K562 (cell line): ENCODE results near the gene PHETA2. TPM values are rescaled to one million over a fixed set of nuclear protein-coding genes. Genes with fewer than 3 reads are reported as not detected.

Experiments
- CBX2 ChIP-seq: fragments of 200-600 bp; sonication (generic); IDR thresholded peaks from one replicate; pipeline ENCODE4 v1.6.1; 2012; ENCODE audit warnings: mild to moderate bottlenecking, low read length, inconsistent platforms; ENCODE audit not compliant: insufficient read depth, poor library complexity, severe bottlenecking
- CREB1 ChIP-seq, 2 experiments: sonication (generic) in 1 of 2; formaldehyde crosslinking in 1 of 2; IDR thresholded peaks; 2 replicates each; pipeline versions ENCODE4 v1.6.1 to v1.8.0; 2012 to 2022; ENCODE audit warnings: inconsistent platforms in 1 of 2, mild to moderate bottlenecking in 1 of 2, missing genetic modification reagents in 1 of 2, moderate library complexity in 1 of 2
- DMBX1 ChIP-seq: fragments of 250-450 bp; sonication (Bioruptor Pico); IDR thresholded peaks from 2 replicates; pipeline ENCODE4 v1.8.0; 2022; ENCODE audit warnings: inconsistent platforms, mild to moderate bottlenecking, moderate library complexity, borderline replicate concordance
- E2F3 ChIP-seq: fragments of 250-450 bp; sonication (Bioruptor Pico); IDR thresholded peaks from 2 replicates; pipeline ENCODE4 v1.4.0; 2020; ENCODE audit warnings: mild to moderate bottlenecking
- EP300 ChIP-seq: IDR thresholded peaks from 2 replicates; pipeline ENCODE4 v1.6.1; 2012; ENCODE audit warnings: low read length, improper control_type of control experiment
- FOXK1 ChIP-seq: sonication (generic); formaldehyde crosslinking; IDR thresholded peaks from 2 replicates; pipeline ENCODE4 v1.8.0; 2022; ENCODE audit warnings: missing genetic modification reagents, mild to moderate bottlenecking, borderline replicate concordance
- FOXK2 ChIP-seq, 2 experiments: fragments of 450-650 bp; IDR thresholded peaks in 1 of 2; conservative IDR thresholded peaks in 1 of 2; 2 replicates each; pipeline ENCODE4 v1.6.1; 2016; ENCODE audit warnings: low read depth in 2 of 2, mild to moderate bottlenecking in 1 of 2
- FOXP4 ChIP-seq: sonication (generic); formaldehyde crosslinking; IDR thresholded peaks from 2 replicates; pipeline ENCODE4 v1.8.0; 2022; ENCODE audit warnings: mild to moderate bottlenecking, missing genetic modification reagents, borderline replicate concordance
- GABPB2 ChIP-seq: fragments of 250-450 bp; sonication (Bioruptor Pico); conservative IDR thresholded peaks from 2 replicates; pipeline ENCODE4 v1.5.1; 2021; ENCODE audit warnings: mild to moderate bottlenecking
- HDAC2 ChIP-seq: fragments of 450-650 bp; IDR thresholded peaks from 2 replicates; pipeline ENCODE4 v1.6.1; 2016; ENCODE audit warnings: mild to moderate bottlenecking
- HNRNPL ChIP-seq: fragments of 200-400 bp; formaldehyde crosslinking; IDR thresholded peaks from 2 replicates; pipeline ENCODE4 v1.6.1; 2017; ENCODE audit warnings: low read depth, mild to moderate bottlenecking, low read length
- MED1 ChIP-seq: sonication (generic); formaldehyde crosslinking; IDR thresholded peaks from 2 replicates; pipeline ENCODE4 v1.8.1; 2023; ENCODE audit warnings: missing genetic modification reagents, borderline replicate concordance
- MYC ChIP-seq, 2 experiments: fragments of 250-450 bp in 1 of 2; sonication (Bioruptor Pico) in 1 of 2; IDR thresholded peaks; 2 replicates each; pipeline versions ENCODE4 v1.5.1 to v1.6.1; 2012 to 2021; ENCODE audit warnings: low read depth in 2 of 2, borderline replicate concordance in 1 of 2, improper control_type of control experiment in 1 of 2, low read length in 1 of 2, mild to moderate bottlenecking in 1 of 2, moderate library complexity in 1 of 2
- NR1H2 ChIP-seq: sonication (generic); formaldehyde crosslinking; IDR thresholded peaks from 2 replicates; pipeline ENCODE4 v1.4.0; 2020; ENCODE audit warnings: mild to moderate bottlenecking, missing genetic modification reagents
- PHB ChIP-seq: fragments of 250-450 bp; sonication (Bioruptor Pico); IDR thresholded peaks from 2 replicates; pipeline ENCODE4 v1.5.0; 2021
- POLR2AphosphoS2 ChIP-seq: IDR thresholded peaks from 2 replicates; pipeline ENCODE4 v1.6.1; 2012; ENCODE audit warnings: low read length, improper control_type of control experiment
- PRPF4 ChIP-seq: fragments of 200-400 bp; formaldehyde crosslinking; IDR thresholded peaks from one replicate; pipeline ENCODE4 v1.6.1; 2017; ENCODE audit warnings: low read length, low read depth, mild to moderate bottlenecking; ENCODE audit not compliant: insufficient read depth, poor library complexity, severe bottlenecking
- RFX1 ChIP-seq: fragments of 450-650 bp; IDR thresholded peaks from 2 replicates; pipeline ENCODE4 v1.6.1; 2016; ENCODE audit warnings: mild to moderate bottlenecking, moderate library complexity
- SMARCA4 ChIP-seq: fragments of 450-650 bp; IDR thresholded peaks from 2 replicates; pipeline ENCODE4 v1.6.1; 2016
- SRSF7 ChIP-seq: fragments of 200-400 bp; formaldehyde crosslinking; optimal IDR thresholded peaks from 2 replicates; pipeline ENCODE3; 2017; ENCODE audit warnings: mild to moderate bottlenecking, low read depth, low read length
- TAL1 ChIP-seq: fragments of 450-650 bp; IDR thresholded peaks from 2 replicates; pipeline ENCODE4 v1.6.1; 2016; ENCODE audit warnings: mild to moderate bottlenecking
- YBX1 ChIP-seq: fragments of 450-650 bp; IDR thresholded peaks from 2 replicates; pipeline ENCODE4 v1.7.1; 2016; ENCODE audit warnings: mild to moderate bottlenecking
- ZBTB8A ChIP-seq: fragments of 450-650 bp; IDR thresholded peaks from 2 replicates; pipeline ENCODE4 v1.6.1; 2018; ENCODE audit warnings: mild to moderate bottlenecking, moderate library complexity; ENCODE audit not compliant: partially characterized antibody
- ZC3H4 ChIP-seq: sonication (generic); formaldehyde crosslinking; IDR thresholded peaks from 2 replicates; pipeline ENCODE4 v1.9.0; 2021; ENCODE audit warnings: missing genetic modification reagents, borderline replicate concordance
- ZNF282 ChIP-seq: sonication (generic); formaldehyde crosslinking; IDR thresholded peaks from 2 replicates; pipeline ENCODE4 v1.8.1; 2023; ENCODE audit warnings: missing genetic modification reagents
- ZNF445 ChIP-seq: fragments of 250-450 bp; sonication (Bioruptor Pico); IDR thresholded peaks from 2 replicates; pipeline ENCODE4 v1.4.0; 2020; ENCODE audit warnings: low read depth, mild to moderate bottlenecking, moderate library complexity
- ZNF584 ChIP-seq: fragments of 200-800 bp; sonication (Bioruptor generic); IDR thresholded peaks from 2 replicates; pipeline ENCODE4 v1.6.1; 2016; ENCODE audit warnings: low read depth, mild to moderate bottlenecking, missing genetic modification characterization, missing compliant biosample characterization
- ZSCAN32 ChIP-seq: fragments of 450-650 bp; formaldehyde crosslinking; IDR thresholded peaks from 2 replicates; pipeline ENCODE4 v1.4.0; 2020; ENCODE audit warnings: mild to moderate bottlenecking, moderate library complexity
- polyA plus RNA-seq, 8 experiments: library from polyadenylated mRNA; depleted of rRNA in 4 of 8; stranded (reverse) in 5 of 8; unstranded in 3 of 8; fragments of >200 nt; fragmentation: Nextera tagmentation in 2 of 8; fragmentation: Illumina TruSeq in 1 of 8; extraction: Ambion mirVana in 2 of 8; extraction: Trizol in 1 of 8; gene quantifications; 2 replicates each; pipeline versions ENCODE4 v1.2.1 to v1.2.3, GENCODE V29; 2011 to 2014; ENCODE audit warnings: inconsistent platforms in 1 of 8, missing spikeins in 1 of 8
- total RNA-seq, 7 experiments: library from RNA; depleted of rRNA in 6 of 7; stranded (reverse); fragments of >200 nt in 6 of 7; fragmentation: Illumina TruSeq in 2 of 7; extraction: Trizol in 2 of 7; gene quantifications; 2 replicates each; pipeline versions ENCODE4 v1.2.1 to v1.2.3, GENCODE V29; 2011 to 2021; ENCODE audit warnings: low replicate concordance in 1 of 7

The PHETA2 gene
- total and polyA plus RNA-seq, 9 of the 15 experiments (the other 6 are each of a cell fraction or from before 2014, with no cell fraction given): 0.07 to 0.22 (median 0.08) TPM; not detected in 5

- no peak for TF ChIP-seq ZNF445 (CRISPR knock-in tag)
- TF ChIP-seq ZNF584 (CRISPR knock-in tag): no peak
- peak; percentile 94 for TF ChIP-seq E2F3
- no peak for TF ChIP-seq ZC3H4 (CRISPR knock-in tag)
- TF ChIP-seq EP300: no peak
- TF ChIP-seq HNRNPL: peak; percentile 93
- no peak for TF ChIP-seq SMARCA4
- peak; percentile 52 for TF ChIP-seq RFX1
- no peak for TF ChIP-seq FOXK1 (CRISPR knock-in tag)
- TF ChIP-seq MYC (IDR thresholded peaks at IDR 0.05; ENCODE audit: low read depth, low read length): peak; percentile 92
- TF ChIP-seq MYC (CRISPR knock-in tag; IDR thresholded peaks at IDR 0.05; ENCODE audit: borderline replicate concordance, low read depth): peak; percentile 70; the same call in 1 of the 2 replicates
- no peak for TF ChIP-seq YBX1
- TF ChIP-seq DMBX1 (CRISPR knock-in tag): peak; percentile 83
- TF ChIP-seq CREB1 (IDR thresholded peaks at IDR 0.05): peak; percentile 86
- peak; percentile 63 for TF ChIP-seq CREB1 (CRISPR knock-in tag; IDR thresholded peaks at IDR 0.05)
- no peak for TF ChIP-seq SRSF7
- no peak for TF ChIP-seq PRPF4
- TF ChIP-seq ZBTB8A: no peak
- no peak for TF ChIP-seq ZSCAN32 (CRISPR knock-in tag)
- TF ChIP-seq NR1H2 (CRISPR knock-in tag): no peak
- 0 out of 2 replicates have a peak, but pooled peaks have one; percentile 27 for TF ChIP-seq FOXP4 (CRISPR knock-in tag)
- TF ChIP-seq PHB: no peak
- no peak for TF ChIP-seq GABPB2 (CRISPR knock-in tag)
- 0 out of 4 replicates have a peak, but pooled peaks of 1 of the 2 experiments have one; percentile 8 for TF ChIP-seq FOXK2 (conservative IDR thresholded peaks at IDR 0.05 in 1 of 2, IDR thresholded peaks at IDR 0.05 in 1 of 2; ENCODE audit: low read depth in 2 of 2)
- no peak for TF ChIP-seq HDAC2
- TF ChIP-seq ZNF282 (CRISPR knock-in tag): no peak
- TF ChIP-seq MED1: no peak
- no peak for TF ChIP-seq POLR2AphosphoS2
- no peak for TF ChIP-seq CBX2
- TF ChIP-seq TAL1: no peak
Observed at GRCh38 chr22:42079319-42080251, 5.5 kb downstream of the PHETA2 start, which contains the start of gene SMDT1 (continued).
